ENCODE data around the gene ARHGAP25. TPM values are rescaled to one million over a fixed set of nuclear protein-coding genes. Genes with fewer than 3 reads are reported as not detected.

ARHGAP25 gene
- total RNA-seq, 1 donor: under 0.01 TPM

DNA sequence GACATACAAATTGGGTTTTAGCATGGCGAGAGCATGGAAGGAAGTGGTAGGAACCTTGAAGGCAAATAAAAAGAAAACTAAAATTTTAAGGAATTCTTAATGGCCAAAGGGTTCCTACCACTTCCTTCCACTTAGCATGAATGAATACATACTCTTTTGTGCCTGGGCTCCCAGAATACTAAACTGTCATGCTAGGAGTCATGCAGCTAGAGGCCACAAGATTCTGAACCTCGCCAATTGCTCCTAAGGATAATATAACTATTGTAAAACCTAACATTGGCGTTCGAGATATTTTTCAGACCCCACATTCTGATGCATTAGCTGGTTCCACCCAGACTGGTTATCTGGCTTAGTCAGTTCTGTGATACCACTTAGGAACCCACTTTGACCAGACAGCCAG, 38.6 kb upstream of the ARHGAP25 start:
- Histone ChIP-seq H3K27me3 (ENCODE audit: insufficient read depth, low read length) (peaks cover 10% of the 10 kb centered on the region), H3K4me3 (ENCODE audit: insufficient read depth, low read length) (no peak overlapping the region), H2AFZ (ENCODE audit: low read length) (no peak overlapping the region), H3K4me2 (ENCODE audit: insufficient read depth, low read length) (no peak overlapping the region), H4K20me1 (ENCODE audit: insufficient read depth, low read length) (no peaks in the 10 kb centered on the region), H3K36me3 (ENCODE audit: insufficient read depth, low read length) (no peaks in the 10 kb centered on the region), H3K27ac (ENCODE audit: low read depth, low read length) (no peak overlapping the region), H3K79me2 (ENCODE audit: insufficient read depth, low read length) (no peaks in the 10 kb centered on the region), H3K4me1 (ENCODE audit: insufficient read depth, low read length) (no peaks in the 10 kb centered on the region), H3K9me3 (ENCODE audit: low read depth, low read length) (no peaks in the 10 kb centered on the region)
- no peak for DNase-seq (ENCODE audit: insufficient read length, low spot score, missing footprints)
- TF ChIP-seq CTCF (IDR thresholded peaks at IDR 0.05; ENCODE audit: extremely low read depth, low read depth, low read length): no peak

DNA sequence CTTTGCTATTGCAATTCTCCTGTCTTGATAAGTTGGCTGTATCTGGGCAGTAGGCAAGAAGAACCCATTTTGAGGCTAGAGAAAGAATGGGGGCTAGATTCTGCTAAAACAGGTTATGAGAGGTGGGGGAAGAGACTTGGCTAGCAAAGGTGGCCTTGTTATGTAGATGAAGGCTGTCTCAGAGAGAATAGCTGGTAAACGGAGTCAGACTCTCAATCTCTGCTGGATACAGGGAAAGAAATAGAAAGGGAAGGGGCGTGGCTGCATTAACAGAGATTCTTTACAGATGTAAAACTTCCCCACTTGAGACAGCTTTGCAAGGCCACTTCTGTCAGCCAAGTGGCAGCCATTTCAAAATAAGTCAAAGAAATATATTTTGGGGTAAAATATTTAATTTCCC, 38.1 kb upstream of the ARHGAP25 start:
- Histone ChIP-seq H3K27ac (ENCODE audit: low read depth, low read length) (no peak overlapping the region), H3K27me3 (ENCODE audit: insufficient read depth, low read length) (peaks cover 10% of the 10 kb centered on the region), H2AFZ (ENCODE audit: low read length) (no peak overlapping the region), H3K9me3 (ENCODE audit: low read depth, low read length) (no peaks in the 10 kb centered on the region), H3K4me3 (ENCODE audit: insufficient read depth, low read length) (no peak overlapping the region), H3K4me2 (ENCODE audit: insufficient read depth, low read length) (no peak overlapping the region), H3K36me3 (ENCODE audit: insufficient read depth, low read length) (no peaks in the 10 kb centered on the region), H4K20me1 (ENCODE audit: insufficient read depth, low read length) (no peaks in the 10 kb centered on the region), H3K79me2 (ENCODE audit: insufficient read depth, low read length) (no peaks in the 10 kb centered on the region), H3K4me1 (ENCODE audit: insufficient read depth, low read length) (no peaks in the 10 kb centered on the region)
- no peak for DNase-seq (ENCODE audit: insufficient read length, low spot score, missing footprints)
- no peak for TF ChIP-seq CTCF (IDR thresholded peaks at IDR 0.05; ENCODE audit: extremely low read depth, low read depth, low read length)

- Histone ChIP-seq H3K4me1 (ENCODE audit: insufficient read depth, low read length) (no peaks in the 10 kb centered on the region), H3K79me2 (ENCODE audit: insufficient read depth, low read length) (no peaks in the 10 kb centered on the region), H3K4me3 (ENCODE audit: insufficient read depth, low read length) (no peak overlapping the region), H3K36me3 (ENCODE audit: insufficient read depth, low read length) (no peaks in the 10 kb centered on the region), H3K27ac (ENCODE audit: low read depth, low read length) (no peak overlapping the region), H3K27me3 (ENCODE audit: insufficient read depth, low read length) (peaks cover 14% of the 10 kb centered on the region), H3K4me2 (ENCODE audit: insufficient read depth, low read length) (no peak overlapping the region), H2AFZ (ENCODE audit: low read length) (no peak overlapping the region), H3K9me3 (ENCODE audit: low read depth, low read length) (no peaks in the 10 kb centered on the region), H4K20me1 (ENCODE audit: insufficient read depth, low read length) (no peaks in the 10 kb centered on the region)
- TF ChIP-seq CTCF (IDR thresholded peaks at IDR 0.05; ENCODE audit: extremely low read depth, low read depth, low read length): no peak
- DNase-seq (ENCODE audit: insufficient read length, low spot score, missing footprints): no peak
Measured at GRCh38 chr2:68698567-68699377, 35.8 kb upstream of the ARHGAP25 start.

DNA sequence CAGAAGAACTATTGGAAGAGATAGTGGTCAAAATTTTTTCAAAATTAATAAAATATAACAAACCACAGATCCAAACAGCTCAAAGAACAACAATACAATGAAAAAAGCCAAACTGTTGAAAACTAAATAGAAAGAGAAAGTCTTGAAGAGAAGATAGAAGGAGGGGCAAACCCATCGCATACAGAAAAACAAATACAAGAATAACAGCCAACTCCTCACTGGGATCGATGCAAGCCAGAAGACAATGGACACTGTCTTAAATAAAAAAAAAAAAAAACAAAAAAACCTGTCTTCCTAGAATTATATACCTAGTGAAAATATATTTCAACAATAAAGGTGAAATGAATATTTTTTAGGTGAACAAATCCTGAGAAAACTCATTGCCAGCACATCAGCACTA, 34.1 kb upstream of the ARHGAP25 start:
- H3K4me3 ChIP-seq (ENCODE audit: insufficient read depth, low read length): no peak overlapping the region
- H3K27me3 ChIP-seq (ENCODE audit: insufficient read depth, low read length): peaks cover 14% of the 10 kb centered on the region
- no peak overlapping the region for H3K27ac ChIP-seq (ENCODE audit: low read depth, low read length)
- no peak for TF ChIP-seq CTCF (IDR thresholded peaks at IDR 0.05; ENCODE audit: extremely low read depth, low read depth, low read length)
- H3K36me3 ChIP-seq (ENCODE audit: insufficient read depth, low read length): no peaks in the 10 kb centered on the region
- no peak overlapping the region for H2AFZ ChIP-seq (ENCODE audit: low read length)
- H3K9me3 ChIP-seq (ENCODE audit: low read depth, low read length): no peaks in the 10 kb centered on the region
- no peaks in the 10 kb centered on the region for H3K79me2 ChIP-seq (ENCODE audit: insufficient read depth, low read length)
- no peaks in the 10 kb centered on the region for H4K20me1 ChIP-seq (ENCODE audit: insufficient read depth, low read length)
- H3K4me2 ChIP-seq (ENCODE audit: insufficient read depth, low read length): no peak overlapping the region
- no peaks in the 10 kb centered on the region for H3K4me1 ChIP-seq (ENCODE audit: insufficient read depth, low read length)
- no peak for DNase-seq (ENCODE audit: insufficient read length, low spot score, missing footprints)

Data from osteoblast (primary cell).